ENCODE results near the gene ARL6IP6. TPM values are rescaled to one million over a fixed set of nuclear protein-coding genes. Genes with fewer than 3 reads are reported as not detected.
"Not testable (repeated sequence)": the region's sequence is repeated elsewhere in the genome, so short reads cannot be mapped to it uniquely, and the experiment has no call there.

The ARL6IP6 gene
- total and polyA plus RNA-seq, 2 of the 13 experiments (the other 11 are each of a cell fraction or from before 2014, with no cell fraction given) = 45.0 to 65.9 TPM

DNA sequence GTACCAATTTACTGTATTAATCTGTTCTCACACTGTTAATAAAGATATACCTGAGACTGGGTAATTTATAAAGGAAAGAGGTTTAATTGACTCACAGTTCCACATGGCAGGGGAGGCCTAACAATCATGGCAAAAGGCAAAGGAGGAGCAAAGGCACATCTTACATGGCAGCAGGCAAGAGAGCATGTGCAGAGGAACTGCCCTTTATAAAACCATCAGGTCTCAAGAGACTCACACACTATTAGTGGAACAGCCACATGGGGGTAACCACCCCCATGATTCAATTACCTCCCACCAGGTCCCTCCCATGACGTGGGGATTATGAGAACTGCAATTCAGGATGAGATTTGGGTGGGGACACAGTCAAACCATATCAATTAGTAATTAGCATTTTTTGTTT is 21.3 kb downstream of the ARL6IP6 start:
- in situ Hi-C loops (cut with HindIII; ENCODE audit: extremely low pct_ligation_motif_present, low pct_unique_long_range_greater_than_20kb) = loop anchor here (25.0 kb wide), 1 partner anchor 748 kb away; the partner anchor contains the start of gene RPRM
- BruUV-seq (replicated peaks); ATAC-seq; H3K4me2 ChIP-seq (ENCODE audit: low read depth, low read length); H3K27ac ChIP-seq (ENCODE audit: extremely low read length, insufficient read depth, low read length); FAIRE-seq; H3K4me3 ChIP-seq (replicated peaks in 1 of 3; ENCODE audit: insufficient read depth in 1 of 3, low read depth in 2 of 3, low read length in 3 of 3); H3K79me2 ChIP-seq (ENCODE audit: insufficient read depth, low read length); H3K9me3 ChIP-seq (ENCODE audit: low read length); POLR2A ChIA-PET; H3K4me1 ChIP-seq (ENCODE audit: insufficient read depth, low read length); H4K20me1 ChIP-seq (ENCODE audit: insufficient read depth, low read length); H3K9ac ChIP-seq (ENCODE audit: insufficient read depth, low read depth, low read length); H2AFZ ChIP-seq (ENCODE audit: low read length); H3K27me3 ChIP-seq (ENCODE audit: control insufficient read depth in 1 of 2, insufficient read depth in 2 of 2, low read length in 2 of 2); DNase-seq (ENCODE audit: low spot score): not testable (repeated sequence)
- peak; percentile 93; the same call in 1 of the 2 replicates for TF ChIP-seq ZNF431 (CRISPR knock-in tag; IDR thresholded peaks at IDR 0.05; ENCODE audit: borderline replicate concordance, low read depth)
- WGBS (ENCODE audit: low lambda C conversion rate) = 94% methylated on average over 1 of the region's 1 CpG
- CTCF ChIA-PET (ENCODE audit: low intra/inter-chr PET ratio, low total read pairs) = interaction anchor here (1.4 kb wide), 1 partner anchor 703 kb away, joined by 5 read pairs; no protein-coding TSS in a partner anchor
- intact Hi-C loops (cut with micrococcal nuclease; ENCODE audit: unreplicated experiment) = loop anchor here (1.0 to 5.0 kb wide), 5 partner anchors 23 to 783 kb away; partner anchors contain the start of gene STAM2
- peaks cover 11 to 34% of the 10 kb centered on the region in 2 experiments for H3K36me3 ChIP-seq (replicated peaks in 1 of 2; ENCODE audit: control insufficient read depth in 1 of 2, insufficient read depth in 2 of 2, low read length in 2 of 2)

GRCh38 chr2:152740743-152741328 is 22.4 kb downstream of the ARL6IP6 start:
- 19% methylated on average over 2 of the region's 2 CpGs for WGBS (ENCODE audit: low lambda C conversion rate)
- FAIRE-seq = peak; percentile 78
- DNase-seq (ENCODE audit: low spot score) = peak; percentile 71
- peaks cover 13 to 33% of the 10 kb centered on the region in 2 experiments for H3K36me3 ChIP-seq (replicated peaks in 1 of 2; ENCODE audit: control insufficient read depth in 1 of 2, insufficient read depth in 2 of 2, low read length in 2 of 2)
- no peak overlapping the region for H3K4me2 ChIP-seq (ENCODE audit: low read depth, low read length)
- H3K79me2 ChIP-seq (ENCODE audit: insufficient read depth, low read length) = no peaks in the 10 kb centered on the region
- BruUV-seq (replicated peaks) = no TSS peak
- ChIA-PET POLR2A (no interaction called here), CTCF (ENCODE audit: low intra/inter-chr PET ratio, low total read pairs) (interaction anchor here (0.7 to 1.4 kb wide), 6 partner anchors 22 to 778 kb away, joined by 3 to 7 read pairs (median 4); partner anchors contain the start of genes ARL6IP6, RPRM and STAM2)
- intact Hi-C loops (cut with micrococcal nuclease; ENCODE audit: unreplicated experiment) (loop anchor here (1.0 to 5.0 kb wide), 5 partner anchors 25 to 781 kb away; partner anchors contain the start of gene STAM2), in situ Hi-C loops (cut with HindIII; ENCODE audit: extremely low pct_ligation_motif_present, low pct_unique_long_range_greater_than_20kb) (loop anchor here (25.0 kb wide), 1 partner anchor 746 kb away; the partner anchor contains the start of gene RPRM)
- H4K20me1 ChIP-seq (ENCODE audit: insufficient read depth, low read length) = no peaks in the 10 kb centered on the region
- H3K27me3 ChIP-seq (ENCODE audit: control insufficient read depth in 1 of 2, insufficient read depth in 2 of 2, low read length in 2 of 2) = no peaks in the 10 kb centered on the region
- no peak overlapping the region for H3K9ac ChIP-seq (ENCODE audit: insufficient read depth, low read depth, low read length)
- no peaks in the 10 kb centered on the region for H3K4me1 ChIP-seq (ENCODE audit: insufficient read depth, low read length)
- peak; percentile 70 for ATAC-seq
- H3K4me3 ChIP-seq (replicated peaks in 1 of 3; ENCODE audit: insufficient read depth in 1 of 3, low read depth in 2 of 3, low read length in 3 of 3) = no peak overlapping the region
- no peak overlapping the region for H2AFZ ChIP-seq (ENCODE audit: low read length)
- no peaks in the 10 kb centered on the region for H3K9me3 ChIP-seq (ENCODE audit: low read length)
- no peak overlapping the region for H3K27ac ChIP-seq (ENCODE audit: extremely low read length, insufficient read depth, low read length)
- TF ChIP-seq ZNF503 (CRISPR knock-in tag; IDR thresholded peaks at IDR 0.05) (0 out of 2 replicates have a peak, but pooled peaks have one; percentile 18), SMC3 (IDR thresholded peaks at IDR 0.05; ENCODE audit: low read length) (peak; percentile 75), RAD21 (CRISPR knock-in tag; IDR thresholded peaks at IDR 0.05) (peak; percentile 59; the same call in 1 of the 2 replicates), THYN1 (CRISPR knock-in tag; IDR thresholded peaks at IDR 0.05; ENCODE audit: borderline replicate concordance, low read depth) (peak; percentile 27; the same call in 1 of the 2 replicates), ZGPAT (CRISPR knock-in tag; IDR thresholded peaks at IDR 0.05) (peak; percentile 21; the same call in 1 of the 2 replicates), NFIC (IDR thresholded peaks at IDR 0.05; ENCODE audit: low read length) (0 out of 2 replicates have a peak, but pooled peaks have one; percentile 30), CENPBD1 (CRISPR knock-in tag; IDR thresholded peaks at IDR 0.05; ENCODE audit: borderline replicate concordance, low read depth) (no peak), KLF16 (CRISPR knock-in tag; IDR thresholded peaks at IDR 0.05) (peak in 1 of 2 experiments; percentile 38; a peak in 1 of 4 replicates)
- TF ChIP-seq, protein P1, sequence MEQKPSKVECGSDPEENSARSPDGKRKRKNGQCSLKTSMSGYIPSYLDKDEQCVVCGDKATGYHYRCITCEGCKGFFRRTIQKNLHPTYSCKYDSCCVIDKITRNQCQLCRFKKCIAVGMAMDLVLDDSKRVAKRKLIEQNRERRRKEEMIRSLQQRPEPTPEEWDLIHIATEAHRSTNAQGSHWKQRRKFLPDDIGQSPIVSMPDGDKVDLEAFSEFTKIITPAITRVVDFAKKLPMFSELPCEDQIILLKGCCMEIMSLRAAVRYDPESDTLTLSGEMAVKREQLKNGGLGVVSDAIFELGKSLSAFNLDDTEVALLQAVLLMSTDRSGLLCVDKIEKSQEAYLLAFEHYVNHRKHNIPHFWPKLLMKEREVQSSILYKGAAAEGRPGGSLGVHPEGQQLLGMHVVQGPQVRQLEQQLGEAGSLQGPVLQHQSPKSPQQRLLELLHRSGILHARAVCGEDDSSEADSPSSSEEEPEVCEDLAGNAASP (CRISPR knock-in tag; IDR thresholded peaks at IDR 0.05; ENCODE audit: borderline replicate concordance) = 0 out of 2 replicates have a peak, but pooled peaks have one; percentile 22
